Suprapubic skin (tissue), 4 donors: Measurements from ENCODE around the gene CD72. TPM values are rescaled to one million over a fixed set of nuclear protein-coding genes. Genes with fewer than 3 reads are reported as not detected.

Source experiments
- DNase-seq, 2 donors: peaks; one replicate each; pipeline ENCODE4 v3.0.0-alpha.2; 2019; ENCODE audit warnings: low spot score in 2 of 2
- H3K27ac ChIP-seq: fragments of 200-600 bp; sonication (generic); one replicate; pipeline ENCODE4 v1.5.1; 2019
- H3K27me3 ChIP-seq: fragments of 200-600 bp; sonication (generic); one replicate; pipeline ENCODE4 v1.5.1; 2019
- H3K36me3 ChIP-seq: fragments of 200-600 bp; sonication (generic); one replicate; pipeline ENCODE4 v1.5.1; 2019
- H3K4me1 ChIP-seq: fragments of 200-600 bp; sonication (generic); one replicate; pipeline ENCODE4 v1.5.1; 2019
- H3K4me3 ChIP-seq: fragments of 200-600 bp; sonication (generic); one replicate; pipeline ENCODE4 v1.5.1; 2019; ENCODE audit warnings: mild to moderate bottlenecking
- H3K9me3 ChIP-seq: fragments of 200-600 bp; sonication (generic); one replicate; pipeline ENCODE4 v1.5.1; 2019
- EP300 ChIP-seq: sonication (generic); formaldehyde crosslinking; IDR thresholded peaks from one replicate; pipeline ENCODE4 v1.6.1; 2017; ENCODE audit warnings: antibody characterized with exemption
- POLR2A ChIP-seq, 2 donors: fragments of 450-650 bp; IDR thresholded peaks; one replicate each; pipeline ENCODE4 v1.6.1; 2017; ENCODE audit warnings: antibody characterized with exemption in 2 of 2, mild to moderate bottlenecking in 2 of 2, moderate library complexity in 2 of 2
- POLR2AphosphoS5 ChIP-seq, 3 donors: sonication (generic); formaldehyde crosslinking; IDR thresholded peaks; one replicate each; pipeline ENCODE4 v1.6.1; 2017; ENCODE audit warnings: antibody characterized with exemption in 3 of 3
- WGBS: methylation state at CpG from one replicate; pipeline ENCODE4 v1.1.5; 2018; 5-methylcytosine and 5-hydroxymethylcytosine counted together
- total RNA-seq, 4 donors: library from RNA; depleted of rRNA; stranded (reverse); fragments of >200 nt; gene quantifications; one replicate each; pipeline ENCODE4 v1.1.0, GENCODE V29; 2016
- TF ChIP-seq, protein P1 (sequence below), 2 donors: fragments of 200-600 bp in 1 of 2; fragments of 450-650 bp in 1 of 2; sonication (generic) in 1 of 2; IDR thresholded peaks; one replicate each; pipeline ENCODE4 v1.5.1; 2016 to 2019; ENCODE audit warnings: antibody characterized with exemption in 2 of 2, mild to moderate bottlenecking in 1 of 2, moderate library complexity in 1 of 2

CD72 gene
- total RNA-seq, 4 donors from 2014 or later, result 1.9 to 16.7 (median 4.9) TPM

DNA sequence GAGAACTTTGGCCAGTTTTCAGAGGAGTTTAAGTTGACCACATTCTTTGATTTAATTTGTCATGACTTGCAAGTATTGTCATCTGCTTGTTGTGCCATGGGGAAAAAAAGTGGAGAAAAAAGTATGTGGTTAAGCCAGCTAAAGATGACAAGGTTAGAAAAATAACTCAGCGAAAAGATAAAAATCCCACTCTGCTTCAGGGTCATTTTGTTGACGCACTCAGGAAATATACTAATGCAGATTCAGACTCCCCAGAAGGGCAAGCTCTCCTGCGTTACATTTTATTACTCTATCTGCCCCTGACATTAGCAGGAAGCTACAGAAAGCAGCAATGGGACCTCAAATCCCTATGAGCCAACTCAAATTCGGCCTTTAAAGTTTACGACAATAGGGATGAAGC is 40.7 kb downstream of the CD72 start:
- Histone ChIP-seq H3K36me3 (peaks cover 3% of the 10 kb centered on the region), H3K4me3 (no peak overlapping the region), H3K27me3 (no peaks in the 10 kb centered on the region), H3K27ac (no peak overlapping the region), H3K4me1 (no peaks in the 10 kb centered on the region), H3K9me3 (no peaks in the 10 kb centered on the region)
- no peak for DNase-seq
- TF ChIP-seq EP300, result no peak
- TF ChIP-seq POLR2A (IDR thresholded peaks at IDR 0.05), result no peak
- 87% methylated on average over 5 of the region's 5 CpGs for WGBS

DNA sequence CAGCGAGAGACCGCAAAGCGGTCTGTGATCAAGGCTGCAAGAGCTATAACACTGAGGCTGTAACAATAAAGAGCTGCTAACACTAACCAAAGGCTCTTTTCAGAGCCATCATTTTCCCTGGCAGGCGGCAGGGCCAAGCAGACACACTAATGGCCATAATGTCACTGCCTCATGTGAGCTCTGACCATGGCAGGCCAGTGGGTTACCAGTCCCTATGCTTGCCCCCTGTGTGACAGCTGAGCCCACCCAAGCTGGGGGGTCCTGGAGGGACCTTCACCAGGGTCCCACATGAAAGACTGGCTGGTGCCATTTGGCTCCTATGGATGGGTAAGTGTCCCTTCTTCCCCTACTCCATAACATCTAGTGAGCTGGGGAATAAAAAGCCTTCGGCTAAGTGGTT is 42.7 kb downstream of the CD72 start:
- H3K27ac ChIP-seq, result no peak overlapping the region
- TF ChIP-seq, protein P1, sequence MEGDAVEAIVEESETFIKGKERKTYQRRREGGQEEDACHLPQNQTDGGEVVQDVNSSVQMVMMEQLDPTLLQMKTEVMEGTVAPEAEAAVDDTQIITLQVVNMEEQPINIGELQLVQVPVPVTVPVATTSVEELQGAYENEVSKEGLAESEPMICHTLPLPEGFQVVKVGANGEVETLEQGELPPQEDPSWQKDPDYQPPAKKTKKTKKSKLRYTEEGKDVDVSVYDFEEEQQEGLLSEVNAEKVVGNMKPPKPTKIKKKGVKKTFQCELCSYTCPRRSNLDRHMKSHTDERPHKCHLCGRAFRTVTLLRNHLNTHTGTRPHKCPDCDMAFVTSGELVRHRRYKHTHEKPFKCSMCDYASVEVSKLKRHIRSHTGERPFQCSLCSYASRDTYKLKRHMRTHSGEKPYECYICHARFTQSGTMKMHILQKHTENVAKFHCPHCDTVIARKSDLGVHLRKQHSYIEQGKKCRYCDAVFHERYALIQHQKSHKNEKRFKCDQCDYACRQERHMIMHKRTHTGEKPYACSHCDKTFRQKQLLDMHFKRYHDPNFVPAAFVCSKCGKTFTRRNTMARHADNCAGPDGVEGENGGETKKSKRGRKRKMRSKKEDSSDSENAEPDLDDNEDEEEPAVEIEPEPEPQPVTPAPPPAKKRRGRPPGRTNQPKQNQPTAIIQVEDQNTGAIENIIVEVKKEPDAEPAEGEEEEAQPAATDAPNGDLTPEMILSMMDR (IDR thresholded peaks at IDR 0.05), result no peak
- TF ChIP-seq EP300 (no peak), POLR2A (IDR thresholded peaks at IDR 0.05) (no peak), POLR2AphosphoS5 (IDR thresholded peaks at IDR 0.05) (no peak)
- H3K4me3 ChIP-seq, result no peak overlapping the region
- no peak for DNase-seq
- no peaks in the 10 kb centered on the region for H3K27me3 ChIP-seq
- peaks cover 3% of the 10 kb centered on the region for H3K36me3 ChIP-seq
- WGBS, result 75% methylated on average over 5 of the region's 5 CpGs
- H3K4me1 ChIP-seq, result no peaks in the 10 kb centered on the region
- no peaks in the 10 kb centered on the region for H3K9me3 ChIP-seq

DNA sequence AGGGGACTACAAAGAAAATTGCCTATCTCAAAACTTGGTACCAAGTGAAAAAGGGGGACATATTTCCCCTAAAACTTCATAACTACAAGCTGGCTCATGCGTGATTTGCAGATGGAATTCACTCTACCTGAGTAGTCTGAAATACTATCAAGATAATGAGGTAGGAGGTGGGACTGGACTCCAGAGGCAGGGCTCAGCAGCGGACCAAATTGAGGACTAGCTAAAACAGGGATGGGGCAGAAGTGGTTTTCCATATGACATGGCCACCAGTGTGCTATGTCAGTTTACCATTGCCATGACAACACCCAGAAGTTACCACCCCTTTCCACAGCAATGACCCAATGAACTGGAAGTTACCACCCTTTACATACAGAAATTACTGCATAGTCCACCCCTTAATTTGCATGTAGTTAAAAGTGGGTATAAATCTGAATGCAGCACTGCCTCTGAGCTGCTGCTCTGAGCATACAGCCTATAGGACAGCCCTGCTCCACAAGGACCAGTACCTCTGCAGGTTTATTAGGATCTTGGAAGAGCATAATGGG is 43.6 kb downstream of the CD72 start:
- no peaks in the 10 kb centered on the region for H3K4me1 ChIP-seq

DNA sequence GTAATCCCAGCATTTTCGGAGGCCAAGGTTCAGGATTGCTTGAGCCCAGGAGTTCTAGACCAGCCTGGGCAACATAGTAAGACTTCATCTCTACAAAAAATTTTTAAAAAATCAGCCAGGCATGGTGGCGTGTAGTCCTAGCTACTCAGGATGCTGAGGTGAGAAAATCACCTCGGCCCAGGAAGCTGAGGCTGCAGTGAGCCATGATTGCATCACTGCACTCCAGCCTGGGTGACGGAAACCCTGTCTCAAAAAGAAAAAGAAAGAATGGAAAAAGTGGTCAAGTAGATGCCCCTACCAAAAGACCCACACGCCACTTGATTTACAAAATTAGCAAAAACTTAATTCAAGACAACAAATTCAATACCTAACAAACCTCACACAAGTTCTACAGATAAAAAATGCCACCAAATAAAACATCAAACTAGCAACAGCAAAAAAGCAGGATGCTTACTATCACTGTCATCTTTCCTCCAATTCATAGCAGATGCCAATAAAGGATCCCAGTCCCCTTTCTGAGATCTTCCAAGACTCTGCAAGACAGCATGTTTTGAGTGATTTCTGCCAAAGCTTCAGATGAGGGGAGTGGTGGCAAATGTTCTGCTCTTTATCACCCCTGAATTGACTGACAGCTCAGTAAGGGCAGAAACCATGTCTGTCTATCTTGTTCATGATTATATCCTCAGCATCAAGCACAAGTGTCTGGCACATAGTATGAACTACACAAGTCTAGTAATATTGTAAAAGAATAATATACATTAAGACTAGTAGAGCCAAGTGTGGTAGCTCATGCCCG is 47.3 kb downstream of the CD72 start:
- no peak for DNase-seq
- TF ChIP-seq POLR2A (IDR thresholded peaks at IDR 0.05) (no peak), POLR2AphosphoS5 (IDR thresholded peaks at IDR 0.05) (no peak), EP300 (no peak)
- TF ChIP-seq, protein P1 (IDR thresholded peaks at IDR 0.05), result no peak
- Histone ChIP-seq H3K36me3 (no peaks in the 10 kb centered on the region), H3K4me1 (no peaks in the 10 kb centered on the region), H3K9me3 (no peaks in the 10 kb centered on the region), H3K4me3 (no peak overlapping the region), H3K27me3 (no peaks in the 10 kb centered on the region), H3K27ac (no peak overlapping the region)
- 90% methylated on average over 6 of the region's 6 CpGs for WGBS

More for the DNA sequence above, 43.6 kb downstream of the CD72 start:
- Histone ChIP-seq H3K27me3 (no peaks in the 10 kb centered on the region), H3K27ac (no peak overlapping the region), H3K4me3 (no peak overlapping the region), H3K9me3 (no peaks in the 10 kb centered on the region), H3K36me3 (no peaks in the 10 kb centered on the region)
- DNase-seq, result no peak
- 92% methylated on average over 2 of the region's 2 CpGs for WGBS
- no peak for TF ChIP-seq POLR2A (IDR thresholded peaks at IDR 0.05)
- no peak for TF ChIP-seq EP300
- TF ChIP-seq, protein P1 (IDR thresholded peaks at IDR 0.05), result no peak
- TF ChIP-seq POLR2AphosphoS5 (IDR thresholded peaks at IDR 0.05), result no peak

DNA sequence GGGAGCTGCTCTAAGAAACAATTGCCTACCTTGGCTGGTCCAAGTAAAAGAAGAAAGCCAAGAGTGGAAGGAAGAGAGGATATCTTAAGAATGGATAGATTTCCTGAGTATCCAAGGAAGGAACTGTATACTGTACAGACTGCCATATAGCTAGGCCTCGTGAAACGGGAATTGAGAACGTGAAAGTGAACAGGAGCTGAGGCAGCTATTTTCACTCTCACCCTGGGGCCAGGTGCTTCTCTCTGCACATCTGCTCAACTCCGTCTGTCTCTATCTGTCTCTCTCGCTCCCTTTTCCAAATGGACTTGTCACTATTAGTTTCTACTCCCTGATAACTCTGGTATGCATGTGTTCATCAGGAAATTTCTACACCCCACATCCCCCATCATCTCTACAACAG is 49.0 kb downstream of the CD72 start:
- no peak for DNase-seq
- Histone ChIP-seq H3K4me3 (no peak overlapping the region), H3K36me3 (no peaks in the 10 kb centered on the region), H3K9me3 (no peaks in the 10 kb centered on the region), H3K27ac (no peak overlapping the region), H3K27me3 (no peaks in the 10 kb centered on the region), H3K4me1 (peaks cover 13% of the 10 kb centered on the region)
- WGBS, result 50% methylated on average over 5 of the region's 5 CpGs
- TF ChIP-seq POLR2AphosphoS5 (IDR thresholded peaks at IDR 0.05) (no peak), EP300 (no peak), POLR2A (IDR thresholded peaks at IDR 0.05) (no peak)
- TF ChIP-seq, protein P1 (IDR thresholded peaks at IDR 0.05), result no peak
